Measurements from ENCODE around the gene AJM1. TPM values are rescaled to one million over a fixed set of nuclear protein-coding genes. Genes with fewer than 3 reads are reported as not detected.

The AJM1 gene
- 0.45 and 1.3 TPM in 2 replicates for total RNA-seq

GRCh38 chr9:136842380-136842948, at the start of gene AJM1:
TSS of gene AJM1 (plus strand) at chr9:136842478. CDS start at chr9:136844415, 1,937 bp downstream.

GRCh38 chr9:136796238-136796774, 46.0 kb upstream of the AJM1 start, which contains the start of gene CCDC183:
TSS of gene CCDC183 (plus strand) at chr9:136796338. CDS start at chr9:136796398, 60 bp downstream.

GRCh38 chr9:136807281-136808074, 34.8 kb upstream of the AJM1 start, which contains the start of gene RABL6:
TSS of gene RABL6 (plus strand) at chr9:136807948. CDS start at chr9:136808197, 249 bp downstream.

GRCh38 chr9:136849038-136849959, 7.0 kb downstream of the AJM1 start, which contains the start of gene PHPT1:
TSS of gene PHPT1 (plus strand) at chr9:136849409. CDS start at chr9:136849431, 22 bp downstream.

GRCh38 chr9:136851941-136852663, 9.8 kb downstream of the AJM1 start, which contains the start of gene MAMDC4:
TSS of gene MAMDC4 (plus strand) at chr9:136852346. CDS start at chr9:136852417, 71 bp downstream.

DNA sequence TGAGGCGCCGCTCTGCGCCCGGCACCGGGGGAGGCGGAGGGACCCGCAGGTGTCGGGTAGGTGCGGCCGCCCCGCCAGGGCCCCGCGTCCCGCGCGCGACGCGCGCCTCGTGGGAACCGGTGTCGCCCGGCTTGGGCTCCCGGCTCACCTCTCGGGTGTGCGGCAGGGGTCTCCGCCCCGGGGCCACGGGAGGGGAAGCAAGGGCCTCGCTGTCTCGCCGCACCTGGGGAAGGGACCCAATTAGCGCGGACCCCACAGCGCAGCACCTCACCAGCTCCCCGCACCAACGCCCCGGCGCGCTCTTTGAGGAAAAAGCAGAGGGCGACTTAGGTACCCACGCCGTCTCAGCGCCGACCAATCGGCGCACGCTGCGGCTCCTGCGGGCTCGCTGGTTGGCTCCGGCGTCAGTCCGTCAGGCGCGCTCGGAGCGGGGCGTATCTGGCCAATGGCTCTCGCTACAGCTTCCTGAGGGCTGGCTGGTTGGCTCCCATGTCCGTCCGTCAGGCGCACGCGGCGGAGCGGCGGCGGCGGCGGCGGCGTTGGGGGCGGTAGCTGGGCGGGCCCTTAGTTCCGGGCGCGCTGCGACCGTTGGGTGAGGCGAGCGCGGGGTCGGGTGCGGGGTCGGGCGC, 43.8 kb downstream of the AJM1 start, which contains the start of gene TRAF2:
TRAF2 (plus strand) TSS at position 567 of the 629 bp plus-strand sequence. CDS start 12,225 bp downstream, outside the sequence.

Other genes starting within 250 kb of the AJM1 start
- gene EGFL7, start 179.6 kb upstream of the AJM1 start, total RNA-seq, result 2.1 and 2.4 TPM in 2 replicates
- 35.5 and 36.6 TPM in 2 replicates for gene AGPAT2, start 155.0 kb upstream of the AJM1 start, total RNA-seq
- 1.5 and 2.5 TPM in 2 replicates for gene DIPK1B, start 129.9 kb upstream of the AJM1 start, total RNA-seq
- gene LCN10, start 99.5 kb upstream of the AJM1 start, total RNA-seq, result not detected in 2 replicates
- not detected in 2 replicates for gene LCN6, start 94.0 kb upstream of the AJM1 start, total RNA-seq
- not detected in 2 replicates for gene LCN8, start 84.2 kb upstream of the AJM1 start, total RNA-seq
- not detected in 2 replicates for gene LCN15, start 78.0 kb upstream of the AJM1 start, total RNA-seq
- gene TMEM141, start 51.1 kb upstream of the AJM1 start, total RNA-seq, result 85.4 and 89.2 TPM in 2 replicates
- gene CCDC183, start 46.1 kb upstream of the AJM1 start, total RNA-seq, result under 0.01 TPM in 1 of 2 replicates, not detected in the other
- gene RABL6, start 34.5 kb upstream of the AJM1 start, total RNA-seq, result 85.8 and 89.3 TPM in 2 replicates
- 119 and 125 TPM in 2 replicates for gene PHPT1, start 6.9 kb downstream of the AJM1 start, total RNA-seq
- gene MAMDC4, start 9.9 kb downstream of the AJM1 start, total RNA-seq, result 2.5 and 3.0 TPM in 2 replicates
- 491 and 504 TPM in 2 replicates for gene EDF1, start 23.8 kb downstream of the AJM1 start, total RNA-seq
- gene TRAF2, start 44.0 kb downstream of the AJM1 start, total RNA-seq, result 9.1 and 9.4 TPM in 2 replicates
- 113 and 115 TPM in 2 replicates for gene FBXW5, start 102.3 kb downstream of the AJM1 start, total RNA-seq
- not detected in 2 replicates for gene C8G, start 102.8 kb downstream of the AJM1 start, total RNA-seq
- gene LCN12, start 109.8 kb downstream of the AJM1 start, total RNA-seq, result not detected in 2 replicates
- gene PTGDS, start 135.0 kb downstream of the AJM1 start, total RNA-seq, result 2.4 TPM in 1 of 2 replicates, not detected in the other
- gene LCNL1, start 140.5 kb downstream of the AJM1 start, total RNA-seq, result under 0.01 TPM in 1 of 2 replicates, not detected in the other
- 30.6 and 32.9 TPM in 2 replicates for gene PAXX, start 149.9 kb downstream of the AJM1 start, total RNA-seq
- 1.3 and 4.0 TPM in 2 replicates for gene CLIC3, start 154.1 kb downstream of the AJM1 start, total RNA-seq
- 8.5 and 9.4 TPM in 2 replicates for gene ABCA2, start 185.8 kb downstream of the AJM1 start, total RNA-seq
- not detected in 2 replicates for gene FUT7, start 189.6 kb downstream of the AJM1 start, total RNA-seq
- 18.7 and 19.6 TPM in 2 replicates for gene NPDC1, start 203.7 kb downstream of the AJM1 start, total RNA-seq
- gene ENTPD2, start 211.6 kb downstream of the AJM1 start, total RNA-seq, result not detected in 2 replicates
- 21.9 and 24.2 TPM in 2 replicates for gene SAPCD2, start 228.1 kb downstream of the AJM1 start, total RNA-seq
- 4.9 and 5.5 TPM in 2 replicates for gene UAP1L1, start 235.0 kb downstream of the AJM1 start, total RNA-seq
- gene MAN1B1, start 244.5 kb downstream of the AJM1 start, total RNA-seq, result 56.0 and 72.4 TPM in 2 replicates

Measured in bronchus fibroblast of lung (primary cell).